Measurements from ENCODE around the gene LZTS2. TPM values are rescaled to one million over a fixed set of nuclear protein-coding genes. Genes with fewer than 3 reads are reported as not detected.

Gene LZTS2
- polyA plus RNA-seq, 1 of the 3 experiments (the other 2 are of a cell fraction): 50.6 TPM

DNA sequence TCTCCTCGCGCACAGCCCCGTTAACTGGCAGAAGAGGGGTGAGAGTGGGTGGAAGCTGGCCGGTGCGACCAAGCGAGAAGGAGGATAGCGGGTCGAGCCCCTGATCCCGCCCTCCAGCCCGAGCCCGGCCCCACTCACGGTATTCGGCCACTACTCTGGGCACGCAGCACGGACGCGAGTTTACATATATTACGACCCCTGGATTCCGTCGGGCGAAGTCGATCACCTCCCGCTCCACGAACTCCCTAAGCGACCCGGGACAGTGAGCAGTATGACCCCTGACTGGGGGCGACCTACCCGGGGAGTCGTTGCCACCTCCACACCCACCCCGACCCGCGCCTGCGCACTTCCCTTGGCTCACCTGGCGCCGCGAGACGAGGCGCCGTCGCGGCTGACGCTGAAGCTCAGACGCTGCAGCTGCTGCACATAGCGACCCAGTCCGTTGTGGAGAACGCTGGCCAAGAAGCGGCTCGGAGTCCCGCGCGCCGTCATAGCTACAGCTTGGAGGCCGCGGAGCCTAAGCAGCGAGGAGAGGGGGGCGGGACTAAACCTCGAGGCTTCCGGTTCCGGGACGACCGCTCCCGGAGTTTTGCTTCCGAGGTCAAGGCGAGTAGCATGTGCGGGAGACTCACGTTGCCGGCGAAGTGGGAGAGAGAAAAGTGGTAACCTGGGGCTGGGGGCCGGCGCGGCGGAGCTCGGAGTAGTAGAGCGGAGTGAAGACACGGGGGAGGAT lies 12.5 kb upstream of the LZTS2 start, which contains the start of the genes MRPL43 and TWNK (continued):
- no peak for TF ChIP-seq TEAD4 (IDR thresholded peaks at IDR 0.05; ENCODE audit: borderline replicate concordance, insufficient read depth)
- TF ChIP-seq NFIC (IDR thresholded peaks at IDR 0.05; ENCODE audit: borderline replicate concordance): no peak

DNA sequence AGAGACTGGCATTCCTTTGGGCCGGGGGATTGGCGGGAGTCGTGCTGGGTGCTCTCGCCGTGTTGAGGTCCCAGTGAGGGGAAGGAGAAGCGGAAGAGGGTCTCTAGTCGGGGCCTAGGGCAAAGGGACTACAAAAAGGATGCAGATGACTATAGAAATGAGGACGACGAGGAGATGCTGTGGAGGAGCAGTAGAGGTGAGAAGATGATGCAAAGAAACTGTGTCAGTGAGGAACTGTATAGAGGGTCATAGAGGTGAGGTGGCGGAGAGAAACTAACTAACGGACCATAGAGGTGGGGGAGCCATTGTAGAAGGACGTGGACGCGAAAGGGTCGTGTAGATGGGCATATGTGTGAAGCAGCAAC lies 11.9 kb upstream of the LZTS2 start:
- ChIA-PET CTCF (interaction anchor here (0.7 to 24.5 kb wide), 5 partner anchors 10 to 29 kb away, joined by 3 to 443 read pairs (median 17); partner anchors contain the start of gene LZTS2), POLR2A (interaction anchor here (0.8 to 1.0 kb wide), 2 partner anchors 10 to 19 kb away, joined by 3 read pairs; no protein-coding TSS in a partner anchor)
- Histone ChIP-seq H3K4me1 (ENCODE audit: control insufficient read depth in 1 of 2, insufficient read depth in 2 of 2, low read depth in 1 of 2, low read length in 1 of 2) (peaks cover 21 to 45% of the 10 kb centered on the region in 2 experiments), H3K27me3 (ENCODE audit: insufficient read depth) (no peaks in the 10 kb centered on the region), H3F3A (replicated peaks; ENCODE audit: insufficient read depth) (no peaks in the 10 kb centered on the region), H3K4me3 (ENCODE audit: low read depth in 2 of 2, low read length in 1 of 2) (peak overlapping the region; percentile 85 to 98), H3K79me2 (ENCODE audit: insufficient read depth) (peaks cover 57% of the 10 kb centered on the region), H3K4me2 (peak overlapping the region; percentile 98), H3K9me2 (no peaks in the 10 kb centered on the region), H2AFZ (ENCODE audit: low read depth) (peak overlapping the region; percentile 90), H3K36me3 (replicated peaks in 1 of 2; ENCODE audit: control insufficient read depth in 1 of 2, insufficient read depth in 2 of 2, low read length in 1 of 2) (peaks cover 29 to 47% of the 10 kb centered on the region in 2 experiments), H3K9ac (peak overlapping the region; percentile 84), H4K20me1 (ENCODE audit: insufficient read depth) (0 out of 2 replicates have a peak, but pooled peaks cover 4% of the 10 kb centered on the region), H3K9me3 (no peaks in the 10 kb centered on the region), H3K27ac (ENCODE audit: low read depth in 2 of 2, low read length in 1 of 2) (peak overlapping the region; percentile 56 to 95; a peak in 2 of 4 replicates)
- TF ChIP-seq YY1 (IDR thresholded peaks at IDR 0.05; ENCODE audit: low read depth) (no peak), RAD21 (IDR thresholded peaks at IDR 0.05; ENCODE audit: low read length) (no peak), EP300 (IDR thresholded peaks at IDR 0.05; ENCODE audit: borderline replicate concordance in 1 of 2, low read depth in 1 of 2, low read length in 1 of 2) (no peak), NRF1 (IDR thresholded peaks at IDR 0.05; ENCODE audit: low read depth, low read length) (no peak), RFX5 (IDR thresholded peaks at IDR 0.05; ENCODE audit: low read length) (no peak), TAF1 (IDR thresholded peaks at IDR 0.05; ENCODE audit: borderline replicate concordance, low read depth, low read length) (no peak), MEF2A (IDR thresholded peaks at IDR 0.05; ENCODE audit: borderline replicate concordance, low read depth) (no peak), FOSL2 (IDR thresholded peaks at IDR 0.05; ENCODE audit: borderline replicate concordance, low read depth) (no peak), JUND (IDR thresholded peaks at IDR 0.05) (no peak), TCF12 (IDR thresholded peaks at IDR 0.05) (no peak), MXI1 (IDR thresholded peaks at IDR 0.05; ENCODE audit: low read depth, low read length) (no peak)
- TF ChIP-seq, protein P1, sequence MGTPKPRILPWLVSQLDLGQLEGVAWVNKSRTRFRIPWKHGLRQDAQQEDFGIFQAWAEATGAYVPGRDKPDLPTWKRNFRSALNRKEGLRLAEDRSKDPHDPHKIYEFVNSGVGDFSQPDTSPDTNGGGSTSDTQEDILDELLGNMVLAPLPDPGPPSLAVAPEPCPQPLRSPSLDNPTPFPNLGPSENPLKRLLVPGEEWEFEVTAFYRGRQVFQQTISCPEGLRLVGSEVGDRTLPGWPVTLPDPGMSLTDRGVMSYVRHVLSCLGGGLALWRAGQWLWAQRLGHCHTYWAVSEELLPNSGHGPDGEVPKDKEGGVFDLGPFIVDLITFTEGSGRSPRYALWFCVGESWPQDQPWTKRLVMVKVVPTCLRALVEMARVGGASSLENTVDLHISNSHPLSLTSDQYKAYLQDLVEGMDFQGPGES (IDR thresholded peaks at IDR 0.05; ENCODE audit: low read depth, low read length): no peak
- TF ChIP-seq, protein P2, sequence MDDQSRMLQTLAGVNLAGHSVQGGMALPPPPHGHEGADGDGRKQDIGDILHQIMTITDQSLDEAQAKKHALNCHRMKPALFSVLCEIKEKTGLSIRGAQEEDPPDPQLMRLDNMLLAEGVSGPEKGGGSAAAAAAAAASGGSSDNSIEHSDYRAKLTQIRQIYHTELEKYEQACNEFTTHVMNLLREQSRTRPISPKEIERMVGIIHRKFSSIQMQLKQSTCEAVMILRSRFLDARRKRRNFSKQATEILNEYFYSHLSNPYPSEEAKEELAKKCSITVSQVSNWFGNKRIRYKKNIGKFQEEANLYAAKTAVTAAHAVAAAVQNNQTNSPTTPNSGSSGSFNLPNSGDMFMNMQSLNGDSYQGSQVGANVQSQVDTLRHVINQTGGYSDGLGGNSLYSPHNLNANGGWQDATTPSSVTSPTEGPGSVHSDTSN (IDR thresholded peaks at IDR 0.05): no peak
- TF ChIP-seq, protein P3, sequence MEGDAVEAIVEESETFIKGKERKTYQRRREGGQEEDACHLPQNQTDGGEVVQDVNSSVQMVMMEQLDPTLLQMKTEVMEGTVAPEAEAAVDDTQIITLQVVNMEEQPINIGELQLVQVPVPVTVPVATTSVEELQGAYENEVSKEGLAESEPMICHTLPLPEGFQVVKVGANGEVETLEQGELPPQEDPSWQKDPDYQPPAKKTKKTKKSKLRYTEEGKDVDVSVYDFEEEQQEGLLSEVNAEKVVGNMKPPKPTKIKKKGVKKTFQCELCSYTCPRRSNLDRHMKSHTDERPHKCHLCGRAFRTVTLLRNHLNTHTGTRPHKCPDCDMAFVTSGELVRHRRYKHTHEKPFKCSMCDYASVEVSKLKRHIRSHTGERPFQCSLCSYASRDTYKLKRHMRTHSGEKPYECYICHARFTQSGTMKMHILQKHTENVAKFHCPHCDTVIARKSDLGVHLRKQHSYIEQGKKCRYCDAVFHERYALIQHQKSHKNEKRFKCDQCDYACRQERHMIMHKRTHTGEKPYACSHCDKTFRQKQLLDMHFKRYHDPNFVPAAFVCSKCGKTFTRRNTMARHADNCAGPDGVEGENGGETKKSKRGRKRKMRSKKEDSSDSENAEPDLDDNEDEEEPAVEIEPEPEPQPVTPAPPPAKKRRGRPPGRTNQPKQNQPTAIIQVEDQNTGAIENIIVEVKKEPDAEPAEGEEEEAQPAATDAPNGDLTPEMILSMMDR (IDR thresholded peaks at IDR 0.05): no peak
- TF ChIP-seq, protein P4, sequence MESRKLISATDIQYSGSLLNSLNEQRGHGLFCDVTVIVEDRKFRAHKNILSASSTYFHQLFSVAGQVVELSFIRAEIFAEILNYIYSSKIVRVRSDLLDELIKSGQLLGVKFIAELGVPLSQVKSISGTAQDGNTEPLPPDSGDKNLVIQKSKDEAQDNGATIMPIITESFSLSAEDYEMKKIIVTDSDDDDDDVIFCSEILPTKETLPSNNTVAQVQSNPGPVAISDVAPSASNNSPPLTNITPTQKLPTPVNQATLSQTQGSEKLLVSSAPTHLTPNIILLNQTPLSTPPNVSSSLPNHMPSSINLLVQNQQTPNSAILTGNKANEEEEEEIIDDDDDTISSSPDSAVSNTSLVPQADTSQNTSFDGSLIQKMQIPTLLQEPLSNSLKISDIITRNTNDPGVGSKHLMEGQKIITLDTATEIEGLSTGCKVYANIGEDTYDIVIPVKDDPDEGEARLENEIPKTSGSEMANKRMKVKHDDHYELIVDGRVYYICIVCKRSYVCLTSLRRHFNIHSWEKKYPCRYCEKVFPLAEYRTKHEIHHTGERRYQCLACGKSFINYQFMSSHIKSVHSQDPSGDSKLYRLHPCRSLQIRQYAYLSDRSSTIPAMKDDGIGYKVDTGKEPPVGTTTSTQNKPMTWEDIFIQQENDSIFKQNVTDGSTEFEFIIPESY (IDR thresholded peaks at IDR 0.05; ENCODE audit: borderline replicate concordance, low read depth): no peak
- TF ChIP-seq, protein P5, sequence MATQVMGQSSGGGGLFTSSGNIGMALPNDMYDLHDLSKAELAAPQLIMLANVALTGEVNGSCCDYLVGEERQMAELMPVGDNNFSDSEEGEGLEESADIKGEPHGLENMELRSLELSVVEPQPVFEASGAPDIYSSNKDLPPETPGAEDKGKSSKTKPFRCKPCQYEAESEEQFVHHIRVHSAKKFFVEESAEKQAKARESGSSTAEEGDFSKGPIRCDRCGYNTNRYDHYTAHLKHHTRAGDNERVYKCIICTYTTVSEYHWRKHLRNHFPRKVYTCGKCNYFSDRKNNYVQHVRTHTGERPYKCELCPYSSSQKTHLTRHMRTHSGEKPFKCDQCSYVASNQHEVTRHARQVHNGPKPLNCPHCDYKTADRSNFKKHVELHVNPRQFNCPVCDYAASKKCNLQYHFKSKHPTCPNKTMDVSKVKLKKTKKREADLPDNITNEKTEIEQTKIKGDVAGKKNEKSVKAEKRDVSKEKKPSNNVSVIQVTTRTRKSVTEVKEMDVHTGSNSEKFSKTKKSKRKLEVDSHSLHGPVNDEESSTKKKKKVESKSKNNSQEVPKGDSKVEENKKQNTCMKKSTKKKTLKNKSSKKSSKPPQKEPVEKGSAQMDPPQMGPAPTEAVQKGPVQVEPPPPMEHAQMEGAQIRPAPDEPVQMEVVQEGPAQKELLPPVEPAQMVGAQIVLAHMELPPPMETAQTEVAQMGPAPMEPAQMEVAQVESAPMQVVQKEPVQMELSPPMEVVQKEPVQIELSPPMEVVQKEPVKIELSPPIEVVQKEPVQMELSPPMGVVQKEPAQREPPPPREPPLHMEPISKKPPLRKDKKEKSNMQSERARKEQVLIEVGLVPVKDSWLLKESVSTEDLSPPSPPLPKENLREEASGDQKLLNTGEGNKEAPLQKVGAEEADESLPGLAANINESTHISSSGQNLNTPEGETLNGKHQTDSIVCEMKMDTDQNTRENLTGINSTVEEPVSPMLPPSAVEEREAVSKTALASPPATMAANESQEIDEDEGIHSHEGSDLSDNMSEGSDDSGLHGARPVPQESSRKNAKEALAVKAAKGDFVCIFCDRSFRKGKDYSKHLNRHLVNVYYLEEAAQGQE (IDR thresholded peaks at IDR 0.05; ENCODE audit: low read depth, low read length): no peak
- under 1% methylated on average over 15 of the region's 15 CpGs for WGBS (ENCODE audit: low lambda C conversion rate)
- DNase-seq: no peak

All from SK-N-SH (cell line).